BJ (cell line): ENCODE data around the gene ZBTB3. TPM values are rescaled to one million over a fixed set of nuclear protein-coding genes. Genes with fewer than 3 reads are reported as not detected.

Source experiments
- CTCF ChIA-PET: fragments of 350-600 bp; formaldehyde crosslinking; extraction: SDS; loops from one replicate; lab custom pipeline; 2021; ENCODE audit warnings: antibody characterized with exemption, inconsistent platforms; lab: Yijun Ruan, JAX
- POLR2A ChIA-PET: fragments of 300-600 bp; sonication (Branson Sonifier 250); formaldehyde crosslinking; extraction: SDS; loops from one replicate; lab custom pipeline; 2021; ENCODE audit warnings: antibody characterized with exemption; lab: Charles Lee
- DNase-seq: peaks from one replicate; pipeline ENCODE4 v3.0.0-alpha.2; 2011; ENCODE audit warnings: low read depth
- H3K27me3 ChIP-seq: 2 replicates; pipeline ENCODE4 v1.6.0; 2011; ENCODE audit warnings: low read length; ENCODE audit not compliant: control insufficient read depth, insufficient read depth
- H3K36me3 ChIP-seq: 2 replicates; pipeline ENCODE4 v1.5.1; 2011; ENCODE audit warnings: low read length; ENCODE audit not compliant: control insufficient read depth, insufficient read depth
- H3K4me3 ChIP-seq: 2 replicates; pipeline ENCODE4 v1.5.1; 2011; ENCODE audit warnings: low read depth, mild to moderate bottlenecking, control low read depth, low read length
- polyA plus RNA-seq: library from polyadenylated mRNA; depleted of rRNA; stranded (reverse); fragments of >200 nt; gene quantifications from 2 replicates; pipeline ENCODE4 v1.2.3, GENCODE V29; 2011; rRNA removed
- small RNA-seq: library from RNA; depleted of rRNA; stranded (forward); fragments of <200 nt; gene quantifications from one replicate; pipeline ENCODE3, GENCODE V24; 2012; ENCODE audit warnings: low replicate concordance, low read depth; ENCODE audit not compliant: insufficient read length
- TF ChIP-seq, protein P1 (sequence below): IDR thresholded peaks from 2 replicates; pipeline ENCODE4 v1.5.1; 2011; ENCODE audit warnings: low read depth, mild to moderate bottlenecking, control low read depth, inconsistent platforms, low read length, moderate library complexity; ENCODE audit not compliant: insufficient read depth

The ZBTB3 gene
- polyA plus RNA-seq, 1 experiment, result 3.8 TPM

- H3K36me3 ChIP-seq, result no peaks in the 10 kb centered on the region; the same call in 1 of the 2 replicates
- POLR2A ChIA-PET, result no interaction called here
- CTCF ChIA-PET, result interaction anchor here (1.2 to 1.8 kb wide), 5 partner anchors 8 to 85 kb away, joined by 3 to 6 read pairs (median 4); partner anchors contain the start of genes INTS5 and TMEM179B
These were observed 51.7 kb downstream of the ZBTB3 start for GRCh38 chr11:62702246-62702645.

More at GRCh38 chr11:62702246-62702645, 51.7 kb downstream of the ZBTB3 start:
- TF ChIP-seq, protein P1, sequence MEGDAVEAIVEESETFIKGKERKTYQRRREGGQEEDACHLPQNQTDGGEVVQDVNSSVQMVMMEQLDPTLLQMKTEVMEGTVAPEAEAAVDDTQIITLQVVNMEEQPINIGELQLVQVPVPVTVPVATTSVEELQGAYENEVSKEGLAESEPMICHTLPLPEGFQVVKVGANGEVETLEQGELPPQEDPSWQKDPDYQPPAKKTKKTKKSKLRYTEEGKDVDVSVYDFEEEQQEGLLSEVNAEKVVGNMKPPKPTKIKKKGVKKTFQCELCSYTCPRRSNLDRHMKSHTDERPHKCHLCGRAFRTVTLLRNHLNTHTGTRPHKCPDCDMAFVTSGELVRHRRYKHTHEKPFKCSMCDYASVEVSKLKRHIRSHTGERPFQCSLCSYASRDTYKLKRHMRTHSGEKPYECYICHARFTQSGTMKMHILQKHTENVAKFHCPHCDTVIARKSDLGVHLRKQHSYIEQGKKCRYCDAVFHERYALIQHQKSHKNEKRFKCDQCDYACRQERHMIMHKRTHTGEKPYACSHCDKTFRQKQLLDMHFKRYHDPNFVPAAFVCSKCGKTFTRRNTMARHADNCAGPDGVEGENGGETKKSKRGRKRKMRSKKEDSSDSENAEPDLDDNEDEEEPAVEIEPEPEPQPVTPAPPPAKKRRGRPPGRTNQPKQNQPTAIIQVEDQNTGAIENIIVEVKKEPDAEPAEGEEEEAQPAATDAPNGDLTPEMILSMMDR, result no peak
- no peak overlapping the region for H3K4me3 ChIP-seq
- DNase-seq, result no peak
- no peaks in the 10 kb centered on the region for H3K27me3 ChIP-seq

Small RNA genes lying within 50 kb of the gene (small RNA-seq; reads per million reads assigned to genes)
- 4.2 reads per million, percentile 56 among the genes with 10 or more reads in this experiment for gene MIR6514

Other genes starting within 250 kb of the ZBTB3 start
- 145 and 185 TPM in 2 replicates for gene AHNAK, start 207.4 kb downstream of the ZBTB3 start, polyA plus RNA-seq
- 2,358 and 2,459 TPM in 2 replicates for gene EEF1G, start 180.3 kb downstream of the ZBTB3 start, polyA plus RNA-seq
- gene TUT1, start 162.6 kb downstream of the ZBTB3 start, polyA plus RNA-seq, result 6.4 and 9.9 TPM in 2 replicates
- 16.4 and 17.8 TPM in 2 replicates for gene MTA2, start 152.3 kb downstream of the ZBTB3 start, polyA plus RNA-seq
- gene EML3, start 141.4 kb downstream of the ZBTB3 start, polyA plus RNA-seq, result 18.9 and 26.5 TPM in 2 replicates
- gene ROM1, start 140.9 kb downstream of the ZBTB3 start, polyA plus RNA-seq, result 2.1 and 2.2 TPM in 2 replicates
- gene B3GAT3, start 132.2 kb downstream of the ZBTB3 start, polyA plus RNA-seq, result 24.5 and 42.4 TPM in 2 replicates
- 388 and 463 TPM in 2 replicates for gene GANAB, start 107.5 kb downstream of the ZBTB3 start, polyA plus RNA-seq
- 6.7 and 17.3 TPM in 2 replicates for gene INTS5, start 100.9 kb downstream of the ZBTB3 start, polyA plus RNA-seq
- gene C11orf98, start 89.0 kb downstream of the ZBTB3 start, polyA plus RNA-seq, result 43.0 and 45.2 TPM in 2 replicates
- gene CSKMT, start 88.8 kb downstream of the ZBTB3 start, polyA plus RNA-seq, result 5.1 and 6.6 TPM in 2 replicates
- 6.9 TPM in 2 replicates for gene UQCC3, start 82.5 kb downstream of the ZBTB3 start, polyA plus RNA-seq
- 4.0 and 4.1 TPM in 2 replicates for gene LBHD1, start 81.9 kb downstream of the ZBTB3 start, polyA plus RNA-seq
- gene UBXN1, start 75.1 kb downstream of the ZBTB3 start, polyA plus RNA-seq, result 83.7 and 86.0 TPM in 2 replicates
- 2.6 and 2.9 TPM in 2 replicates for gene LRRN4CL, start 64.6 kb downstream of the ZBTB3 start, polyA plus RNA-seq
- 70.8 and 94.1 TPM in 2 replicates for gene BSCL2, start 46.7 kb downstream of the ZBTB3 start, polyA plus RNA-seq
- gene GNG3, start 46.5 kb downstream of the ZBTB3 start, polyA plus RNA-seq, result not detected in 2 replicates
- 10.0 and 17.3 TPM in 2 replicates for gene HNRNPUL2, start 26.7 kb downstream of the ZBTB3 start, polyA plus RNA-seq
- 31.7 and 32.6 TPM in 2 replicates for gene TTC9C, start 25.7 kb downstream of the ZBTB3 start, polyA plus RNA-seq
- gene POLR2G, start 7.4 kb upstream of the ZBTB3 start, polyA plus RNA-seq, result 151 and 208 TPM in 2 replicates
- 9.1 and 17.0 TPM in 2 replicates for gene TAF6L, start 17.2 kb upstream of the ZBTB3 start, polyA plus RNA-seq
- gene TMEM179B, start 33.2 kb upstream of the ZBTB3 start, polyA plus RNA-seq, result 76.2 and 97.1 TPM in 2 replicates
- 13.6 and 15.7 TPM in 2 replicates for gene TMEM223, start 37.8 kb upstream of the ZBTB3 start, polyA plus RNA-seq
- gene NXF1, start 51.3 kb upstream of the ZBTB3 start, polyA plus RNA-seq, result 37.8 and 51.0 TPM in 2 replicates
- 61.5 and 76.6 TPM in 2 replicates for gene STX5, start 77.9 kb upstream of the ZBTB3 start, polyA plus RNA-seq
- not detected in 2 replicates for gene TEX54, start 78.7 kb upstream of the ZBTB3 start, polyA plus RNA-seq
- 24.4 and 37.9 TPM in 2 replicates for gene WDR74, start 85.4 kb upstream of the ZBTB3 start, polyA plus RNA-seq
- gene SLC3A2, start 126.7 kb upstream of the ZBTB3 start, polyA plus RNA-seq, result 394 and 535 TPM in 2 replicates
- gene CHRM1, start 167.2 kb upstream of the ZBTB3 start, polyA plus RNA-seq, result not detected in 2 replicates
- gene SLC22A6, start 230.8 kb upstream of the ZBTB3 start, polyA plus RNA-seq, result not detected in 2 replicates